HG02610 (cell line): ENCODE measurements around the gene SLC25A45.

Source experiments
- ATAC-seq: cut with Tn5 transposase; IDR thresholded peaks from one replicate; pipeline ENCODE4 v1.9.1; 2021; ENCODE audit warnings: mild to moderate bottlenecking, moderate library complexity; ENCODE audit not compliant: unreplicated experiment

SLC25A45 gene

DNA sequence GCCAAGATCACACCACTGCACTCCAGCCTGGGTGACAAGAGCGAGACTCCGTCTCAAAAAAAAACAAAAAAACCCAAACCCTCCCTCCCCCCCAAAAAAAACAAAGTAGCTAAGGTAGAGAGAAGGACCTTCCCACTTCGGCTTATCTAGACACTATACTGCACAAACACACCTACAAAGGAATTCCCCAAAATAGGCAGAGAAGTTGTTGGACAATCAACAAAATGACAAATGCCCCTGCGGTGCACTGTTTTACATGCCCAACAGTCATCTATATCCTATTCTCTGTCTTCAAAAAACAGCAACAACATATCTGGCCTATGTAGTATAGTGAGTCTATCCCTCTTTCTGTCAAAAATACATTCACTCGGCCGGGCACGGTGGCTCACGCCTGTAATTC, 55.4 kb downstream of the SLC25A45 start:
- ATAC-seq, result no peak

DNA sequence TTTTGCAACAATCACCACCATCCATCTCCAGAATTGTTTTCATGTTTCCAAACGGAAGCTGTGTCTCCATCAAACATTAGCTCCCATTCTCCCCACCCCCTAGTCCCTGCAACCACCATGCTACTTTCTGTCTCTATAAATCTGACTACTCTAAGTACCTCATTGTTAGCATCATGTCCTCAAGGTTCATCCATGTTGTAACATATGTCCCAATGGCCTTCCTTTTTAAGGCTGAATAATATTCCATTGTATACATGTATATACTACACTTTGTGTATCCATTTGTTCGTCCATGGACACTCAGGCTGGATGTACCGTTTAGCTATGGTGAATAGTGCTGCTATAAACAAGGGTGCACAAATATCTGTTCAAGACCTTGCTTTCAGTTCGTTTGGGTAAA, 57.0 kb downstream of the SLC25A45 start:
- no peak for ATAC-seq
